ENCODE measurements around the gene MCF2L2. TPM values are rescaled to one million over a fixed set of nuclear protein-coding genes. Genes with fewer than 3 reads are reported as not detected.

Gene MCF2L2
- total and polyA plus RNA-seq, 9 of the 15 experiments (the other 6 are each of a cell fraction or from before 2014, with no cell fraction given), result 0.56 to 4.2 (median 3.0) TPM

DNA sequence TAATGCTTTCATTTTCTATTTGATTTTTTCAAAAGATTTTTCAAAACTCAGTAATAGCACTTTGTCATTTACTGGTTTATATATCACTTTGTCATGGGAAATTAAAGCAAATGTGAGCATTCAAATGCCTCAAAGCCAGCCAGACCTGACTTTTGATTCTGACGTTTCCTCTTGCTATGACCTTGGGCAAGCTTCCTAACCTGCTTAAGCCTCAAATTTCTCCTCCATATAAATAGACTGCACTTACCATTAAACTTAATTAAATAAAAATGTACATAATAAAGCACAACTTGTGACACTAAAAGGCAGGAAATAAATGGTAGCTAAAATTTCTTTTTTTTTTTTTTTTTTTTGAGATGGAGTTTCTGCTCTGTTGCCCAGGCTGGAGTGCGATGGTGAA, 19.2 kb downstream of the MCF2L2 start (continued):
- TF ChIP-seq ZNF175 (CRISPR knock-in tag; IDR thresholded peaks at IDR 0.05; ENCODE audit: low read depth) (no peak), KDM4B (IDR thresholded peaks at IDR 0.05; ENCODE audit: borderline replicate concordance in 2 of 2, low read depth in 1 of 2) (no peak), SIRT6 (IDR thresholded peaks at IDR 0.05; ENCODE audit: low read depth, low read length) (no peak), KAT2B (IDR thresholded peaks at IDR 0.05; ENCODE audit: low read depth, low read length) (no peak), SMC3 (conservative IDR thresholded peaks at IDR 0.05; ENCODE audit: insufficient read depth, low read depth, low read length) (no peak)
- TF ChIP-seq, protein P1, sequence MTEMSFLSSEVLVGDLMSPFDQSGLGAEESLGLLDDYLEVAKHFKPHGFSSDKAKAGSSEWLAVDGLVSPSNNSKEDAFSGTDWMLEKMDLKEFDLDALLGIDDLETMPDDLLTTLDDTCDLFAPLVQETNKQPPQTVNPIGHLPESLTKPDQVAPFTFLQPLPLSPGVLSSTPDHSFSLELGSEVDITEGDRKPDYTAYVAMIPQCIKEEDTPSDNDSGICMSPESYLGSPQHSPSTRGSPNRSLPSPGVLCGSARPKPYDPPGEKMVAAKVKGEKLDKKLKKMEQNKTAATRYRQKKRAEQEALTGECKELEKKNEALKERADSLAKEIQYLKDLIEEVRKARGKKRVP (CRISPR knock-in tag; IDR thresholded peaks at IDR 0.05), result no peak
- TF ChIP-seq, protein P2, sequence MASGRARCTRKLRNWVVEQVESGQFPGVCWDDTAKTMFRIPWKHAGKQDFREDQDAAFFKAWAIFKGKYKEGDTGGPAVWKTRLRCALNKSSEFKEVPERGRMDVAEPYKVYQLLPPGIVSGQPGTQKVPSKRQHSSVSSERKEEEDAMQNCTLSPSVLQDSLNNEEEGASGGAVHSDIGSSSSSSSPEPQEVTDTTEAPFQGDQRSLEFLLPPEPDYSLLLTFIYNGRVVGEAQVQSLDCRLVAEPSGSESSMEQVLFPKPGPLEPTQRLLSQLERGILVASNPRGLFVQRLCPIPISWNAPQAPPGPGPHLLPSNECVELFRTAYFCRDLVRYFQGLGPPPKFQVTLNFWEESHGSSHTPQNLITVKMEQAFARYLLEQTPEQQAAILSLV (tag; IDR thresholded peaks at IDR 0.05), result no peak
- TF ChIP-seq, protein P3, sequence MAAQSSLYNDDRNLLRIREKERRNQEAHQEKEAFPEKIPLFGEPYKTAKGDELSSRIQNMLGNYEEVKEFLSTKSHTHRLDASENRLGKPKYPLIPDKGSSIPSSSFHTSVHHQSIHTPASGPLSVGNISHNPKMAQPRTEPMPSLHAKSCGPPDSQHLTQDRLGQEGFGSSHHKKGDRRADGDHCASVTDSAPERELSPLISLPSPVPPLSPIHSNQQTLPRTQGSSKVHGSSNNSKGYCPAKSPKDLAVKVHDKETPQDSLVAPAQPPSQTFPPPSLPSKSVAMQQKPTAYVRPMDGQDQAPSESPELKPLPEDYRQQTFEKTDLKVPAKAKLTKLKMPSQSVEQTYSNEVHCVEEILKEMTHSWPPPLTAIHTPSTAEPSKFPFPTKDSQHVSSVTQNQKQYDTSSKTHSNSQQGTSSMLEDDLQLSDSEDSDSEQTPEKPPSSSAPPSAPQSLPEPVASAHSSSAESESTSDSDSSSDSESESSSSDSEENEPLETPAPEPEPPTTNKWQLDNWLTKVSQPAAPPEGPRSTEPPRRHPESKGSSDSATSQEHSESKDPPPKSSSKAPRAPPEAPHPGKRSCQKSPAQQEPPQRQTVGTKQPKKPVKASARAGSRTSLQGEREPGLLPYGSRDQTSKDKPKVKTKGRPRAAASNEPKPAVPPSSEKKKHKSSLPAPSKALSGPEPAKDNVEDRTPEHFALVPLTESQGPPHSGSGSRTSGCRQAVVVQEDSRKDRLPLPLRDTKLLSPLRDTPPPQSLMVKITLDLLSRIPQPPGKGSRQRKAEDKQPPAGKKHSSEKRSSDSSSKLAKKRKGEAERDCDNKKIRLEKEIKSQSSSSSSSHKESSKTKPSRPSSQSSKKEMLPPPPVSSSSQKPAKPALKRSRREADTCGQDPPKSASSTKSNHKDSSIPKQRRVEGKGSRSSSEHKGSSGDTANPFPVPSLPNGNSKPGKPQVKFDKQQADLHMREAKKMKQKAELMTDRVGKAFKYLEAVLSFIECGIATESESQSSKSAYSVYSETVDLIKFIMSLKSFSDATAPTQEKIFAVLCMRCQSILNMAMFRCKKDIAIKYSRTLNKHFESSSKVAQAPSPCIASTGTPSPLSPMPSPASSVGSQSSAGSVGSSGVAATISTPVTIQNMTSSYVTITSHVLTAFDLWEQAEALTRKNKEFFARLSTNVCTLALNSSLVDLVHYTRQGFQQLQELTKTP (IDR thresholded peaks at IDR 0.05; ENCODE audit: low read depth in 1 of 2, partially characterized antibody in 2 of 2), result no peak
